ENCODE measurements around the gene PANK4.

- TF ChIP-seq EP300 (IDR thresholded peaks at IDR 0.05) (no peak), RAD21 (conservative IDR thresholded peaks at IDR 0.05 in 1 of 2, IDR thresholded peaks at IDR 0.05 in 1 of 2) (no peak), ZFP36 (IDR thresholded peaks at IDR 0.05; ENCODE audit: borderline replicate concordance, partially characterized antibody) (no peak), EHMT2 (IDR thresholded peaks at IDR 0.05; ENCODE audit: low read depth) (no peak)
- TF ChIP-seq, protein P1, sequence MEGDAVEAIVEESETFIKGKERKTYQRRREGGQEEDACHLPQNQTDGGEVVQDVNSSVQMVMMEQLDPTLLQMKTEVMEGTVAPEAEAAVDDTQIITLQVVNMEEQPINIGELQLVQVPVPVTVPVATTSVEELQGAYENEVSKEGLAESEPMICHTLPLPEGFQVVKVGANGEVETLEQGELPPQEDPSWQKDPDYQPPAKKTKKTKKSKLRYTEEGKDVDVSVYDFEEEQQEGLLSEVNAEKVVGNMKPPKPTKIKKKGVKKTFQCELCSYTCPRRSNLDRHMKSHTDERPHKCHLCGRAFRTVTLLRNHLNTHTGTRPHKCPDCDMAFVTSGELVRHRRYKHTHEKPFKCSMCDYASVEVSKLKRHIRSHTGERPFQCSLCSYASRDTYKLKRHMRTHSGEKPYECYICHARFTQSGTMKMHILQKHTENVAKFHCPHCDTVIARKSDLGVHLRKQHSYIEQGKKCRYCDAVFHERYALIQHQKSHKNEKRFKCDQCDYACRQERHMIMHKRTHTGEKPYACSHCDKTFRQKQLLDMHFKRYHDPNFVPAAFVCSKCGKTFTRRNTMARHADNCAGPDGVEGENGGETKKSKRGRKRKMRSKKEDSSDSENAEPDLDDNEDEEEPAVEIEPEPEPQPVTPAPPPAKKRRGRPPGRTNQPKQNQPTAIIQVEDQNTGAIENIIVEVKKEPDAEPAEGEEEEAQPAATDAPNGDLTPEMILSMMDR (IDR thresholded peaks at IDR 0.05): no peak
- TF ChIP-seq, protein P2, sequence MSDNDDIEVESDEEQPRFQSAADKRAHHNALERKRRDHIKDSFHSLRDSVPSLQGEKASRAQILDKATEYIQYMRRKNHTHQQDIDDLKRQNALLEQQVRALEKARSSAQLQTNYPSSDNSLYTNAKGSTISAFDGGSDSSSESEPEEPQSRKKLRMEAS (IDR thresholded peaks at IDR 0.05): no peak
Observed at GRCh38 chr1:2567083-2567679, 40.8 kb upstream of the PANK4 start.

Measured in A549 (cell line).